CD4-positive, alpha-beta T cell treated with Interleukin-4 for 4 hours (primary cell): Measurements from ENCODE around the gene ATP8B3.
A peak's percentile ranks its signal among the peaks of the same experiment; 100 is the strongest.

Source experiments
- DNase-seq: peaks from one replicate; pipeline ENCODE4 v3.0.0-alpha.2; 2020

The ATP8B3 gene

GRCh38 chr19:1811942-1812425 lies at the start of gene ATP8B3:
Gene ATP8B3, minus strand, starts transcription at chr19:1812276. Its CDS starts 540 bp downstream, at chr19:1811736.
- no peak for DNase-seq

GRCh38 chr19:1861599-1862031 lies 49.5 kb upstream of the ATP8B3 start:
- no peak for DNase-seq

- DNase-seq, result no peak
Observed at GRCh38 chr19:1860821-1861598, 48.9 kb upstream of the ATP8B3 start.

GRCh38 chr19:1860042-1860775 lies 48.1 kb upstream of the ATP8B3 start:
- DNase-seq, result peak; percentile 78

- DNase-seq, result no peak
Observed at GRCh38 chr19:1859331-1859781, 47.3 kb upstream of the ATP8B3 start.

GRCh38 chr19:1858412-1859081 lies 46.5 kb upstream of the ATP8B3 start:
- DNase-seq, result no peak

- DNase-seq, result no peak
Observed at GRCh38 chr19:1857648-1858326, 45.7 kb upstream of the ATP8B3 start.

GRCh38 chr19:1856698-1857603 lies 44.9 kb upstream of the ATP8B3 start:
- peak; percentile 29 for DNase-seq

- no peak for DNase-seq
Observed at GRCh38 chr19:1856345-1856697, 44.2 kb upstream of the ATP8B3 start.

- no peak for DNase-seq
Observed at GRCh38 chr19:1855828-1856255, 43.8 kb upstream of the ATP8B3 start.

GRCh38 chr19:1855040-1855827 lies 43.2 kb upstream of the ATP8B3 start:
- DNase-seq, result peak; percentile 87

- DNase-seq, result no peak
Observed at GRCh38 chr19:1854542-1855039, 42.5 kb upstream of the ATP8B3 start.

GRCh38 chr19:1854039-1854541 lies 42.0 kb upstream of the ATP8B3 start:
- no peak for DNase-seq

- peak; percentile 66 for DNase-seq
Observed at GRCh38 chr19:1853295-1854038, 41.4 kb upstream of the ATP8B3 start.

- DNase-seq, result no peak
Observed at GRCh38 chr19:1852581-1853128, 40.6 kb upstream of the ATP8B3 start.

- DNase-seq, result peak; percentile 55
Observed at GRCh38 chr19:1851654-1852580, 39.8 kb upstream of the ATP8B3 start.

GRCh38 chr19:1850809-1851653 lies 39.0 kb upstream of the ATP8B3 start:
- DNase-seq, result no peak
